Bronchial epithelial cell (primary cell): ENCODE results near the gene NFIA. TPM values are rescaled to one million over a fixed set of nuclear protein-coding genes. Genes with fewer than 3 reads are reported as not detected.

Source experiments
- DNase-seq: peaks from one replicate; pipeline ENCODE4 v3.0.0-alpha.2; 2010; ENCODE audit warnings: low read depth
- FAIRE-seq: peaks from 2 replicates; lab custom pipeline; 2011; peaks lifted over from hg19 to GRCh38; lab: Jason Lieb, UNC
- H3K27me3 ChIP-seq: 2 replicates; pipeline ENCODE4 v1.5.1; 2011; ENCODE audit warnings: low read length; ENCODE audit not compliant: control insufficient read depth, insufficient read depth
- H3K36me3 ChIP-seq: 2 replicates; pipeline ENCODE4 v1.5.1; 2011; ENCODE audit warnings: low read length; ENCODE audit not compliant: control insufficient read depth, insufficient read depth
- H3K4me3 ChIP-seq: 2 replicates; pipeline ENCODE4 v1.5.1; 2011; ENCODE audit warnings: mild to moderate bottlenecking, low read depth, low read length, control low read depth
- CTCF ChIP-seq: IDR thresholded peaks from 2 replicates; pipeline ENCODE4 v1.5.1; 2011; ENCODE audit warnings: mild to moderate bottlenecking, moderate library complexity, low read length, control low read depth, inconsistent platforms; ENCODE audit not compliant: insufficient read depth, severe bottlenecking
- total RNA-seq: library from RNA; depleted of rRNA; stranded (reverse); fragments of >200 nt; gene quantifications from 2 replicates; pipeline ENCODE4 v1.2.1, GENCODE V29; 2014

Gene NFIA
- total RNA-seq, 1 donor from 2014 or later = 7.4 TPM

GRCh38 chr1:61094677-61095469 lies 12.5 kb downstream of the NFIA start:
- Histone ChIP-seq H3K27me3 (no peaks in the 10 kb centered on the region), H3K36me3 (no peaks in the 10 kb centered on the region), H3K4me3 (no peak overlapping the region)
- FAIRE-seq = no peak
- DNase-seq = no peak
- TF ChIP-seq CTCF = no peak

- H3K4me3 ChIP-seq = no peak overlapping the region
- DNase-seq = no peak
- TF ChIP-seq CTCF = no peak
- H3K27me3 ChIP-seq = no peaks in the 10 kb centered on the region
- FAIRE-seq = no peak
- no peaks in the 10 kb centered on the region for H3K36me3 ChIP-seq
These were observed 13.1 kb downstream of the NFIA start for GRCh38 chr1:61095470-61095812.

DNA sequence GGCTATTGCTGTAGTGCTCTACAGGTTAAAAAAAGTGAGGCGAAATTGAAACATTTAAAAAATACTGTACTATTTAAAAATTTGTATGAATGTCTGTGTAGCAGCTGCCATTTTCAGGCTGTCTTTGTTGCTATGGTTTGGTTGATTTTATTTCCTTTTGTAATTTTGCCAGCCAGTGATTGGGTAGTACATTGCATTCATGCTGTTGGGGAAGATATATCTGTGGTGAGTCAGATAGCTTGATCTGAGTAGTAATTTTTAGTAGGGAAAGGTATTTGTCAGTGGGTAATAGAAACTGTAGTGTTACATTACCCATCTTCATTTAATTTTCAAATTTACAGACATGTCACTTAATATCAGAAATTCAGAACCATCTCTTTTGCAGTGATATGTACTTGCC lies 15.0 kb downstream of the NFIA start:
- DNase-seq (peak; percentile 85), FAIRE-seq (no peak)
- Histone ChIP-seq H3K36me3 (no peaks in the 10 kb centered on the region), H3K4me3 (no peak overlapping the region), H3K27me3 (no peaks in the 10 kb centered on the region)
- no peak for TF ChIP-seq CTCF

- H3K36me3 ChIP-seq = no peaks in the 10 kb centered on the region
- TF ChIP-seq CTCF = no peak
- no peak overlapping the region for H3K4me3 ChIP-seq
- no peak for FAIRE-seq
- no peaks in the 10 kb centered on the region for H3K27me3 ChIP-seq
- no peak for DNase-seq
These were observed 15.4 kb downstream of the NFIA start for GRCh38 chr1:61097722-61098121.

- FAIRE-seq (no peak), DNase-seq (no peak)
- H3K36me3 ChIP-seq = no peaks in the 10 kb centered on the region
- H3K27me3 ChIP-seq = no peaks in the 10 kb centered on the region
- H3K4me3 ChIP-seq = no peak overlapping the region
- TF ChIP-seq CTCF = no peak
These were observed 16.0 kb downstream of the NFIA start for GRCh38 chr1:61098333-61098732.
